Kidney (tissue), 14 donors: ENCODE results near the gene ARID1B. TPM values are rescaled to one million over a fixed set of nuclear protein-coding genes. Genes with fewer than 3 reads are reported as not detected.

Experiments
- DNase-seq, 5 donors: peaks; one replicate each; pipeline ENCODE4 v3.0.0-alpha.2; 2013 to 2020
- FAIRE-seq: peaks from 2 replicates; lab custom pipeline; 2012; peaks lifted over from hg19 to GRCh38; lab: Jason Lieb, UNC
- H3K27ac ChIP-seq, 2 donors: one replicate each; pipeline ENCODE4 v1.7.0; 2013; ENCODE audit warnings: low read depth in 2 of 2, low read length in 2 of 2, inconsistent platforms in 1 of 2
- H3K27me3 ChIP-seq: one replicate; pipeline ENCODE4 v1.7.1; 2013; ENCODE audit warnings: low read length, inconsistent platforms; ENCODE audit not compliant: control insufficient read depth, insufficient read depth
- H3K36me3 ChIP-seq, 3 donors: one replicate each; pipeline versions ENCODE4 v1.7.0 to v1.7.1; 2013; ENCODE audit warnings: low read length in 3 of 3, control low read depth in 1 of 3, inconsistent platforms in 1 of 3; ENCODE audit not compliant: insufficient read depth in 3 of 3, control insufficient read depth in 2 of 3
- H3K4me1 ChIP-seq, 3 donors: one replicate each; pipeline versions ENCODE4 v1.7.0 to v1.7.1; 2013; ENCODE audit warnings: low read length in 3 of 3, inconsistent platforms in 1 of 3, low read depth in 1 of 3; ENCODE audit not compliant: control insufficient read depth in 2 of 3, insufficient read depth in 2 of 3
- H3K4me3 ChIP-seq, 3 donors: one replicate each; pipeline versions ENCODE4 v1.7.0 to v1.8.1; 2013; ENCODE audit warnings: low read length in 3 of 3, control low read depth in 1 of 3, inconsistent platforms in 1 of 3
- H3K9ac ChIP-seq, 3 donors: one replicate each; pipeline versions ENCODE4 v1.7.0 to v1.7.1; 2013; ENCODE audit warnings: low read length in 3 of 3, control low read depth in 1 of 3, inconsistent platforms in 1 of 3
- H3K9me3 ChIP-seq, 3 donors: one replicate each; pipeline versions ENCODE4 v1.7.0 to v1.7.1; 2013; ENCODE audit warnings: low read length in 3 of 3, control low read depth in 1 of 3, inconsistent platforms in 1 of 3; ENCODE audit not compliant: control insufficient read depth in 2 of 3, insufficient read depth in 1 of 3
- intact Hi-C: fragments of 100-400 bp; cut with DNase I; formaldehyde crosslinking; loops from one replicate; pipeline ENCODE4 v1.11.1; 2022
- polyA plus RNA-seq: library from polyadenylated mRNA; stranded (reverse); fragments of 350-450 nt; fragmentation: Illumina TruSeq; extraction: RNeasy Lipid Tissue Mini Kit (QIAGEN cat#74804); gene quantifications from one replicate; pipeline ENCODE4 v1.2.3, GENCODE V29; 2014; ENCODE audit warnings: low read depth, low replicate concordance; ENCODE audit not compliant: insufficient read depth
- total RNA-seq: library from RNA; stranded (reverse); fragmentation: NEBNext Ultra II Directional; extraction: Animal tissue kit (Norgen Biotek cat#: 25700); gene quantifications from one replicate; pipeline ENCODE4 v1.2.1, GENCODE V29; 2021
- TF ChIP-seq, protein P1 (sequence below): IDR thresholded peaks from 3 replicates; pipeline ENCODE4 v1.5.1; 2012; ENCODE audit warnings: mild to moderate bottlenecking, moderate library complexity, borderline replicate concordance; ENCODE audit not compliant: insufficient read depth; ENCODE audit errors: extremely low read depth
- donor health status: control.
- donor health status: control.
- donor health status: control.
- donor health status: control.
- donor health status: control.
- donor health status: DM: yes; HTN: yes; CAD: no.
- donor health status: Normal renal cell carcinoma (clear cell type).

Gene ARID1B
- total and polyA plus RNA-seq, 2 donors from 2014 or later, result 16.4 to 110 TPM

GRCh38 chr6:156889986-156890385, 112.8 kb downstream of the ARID1B start:
- TF ChIP-seq, protein P1, sequence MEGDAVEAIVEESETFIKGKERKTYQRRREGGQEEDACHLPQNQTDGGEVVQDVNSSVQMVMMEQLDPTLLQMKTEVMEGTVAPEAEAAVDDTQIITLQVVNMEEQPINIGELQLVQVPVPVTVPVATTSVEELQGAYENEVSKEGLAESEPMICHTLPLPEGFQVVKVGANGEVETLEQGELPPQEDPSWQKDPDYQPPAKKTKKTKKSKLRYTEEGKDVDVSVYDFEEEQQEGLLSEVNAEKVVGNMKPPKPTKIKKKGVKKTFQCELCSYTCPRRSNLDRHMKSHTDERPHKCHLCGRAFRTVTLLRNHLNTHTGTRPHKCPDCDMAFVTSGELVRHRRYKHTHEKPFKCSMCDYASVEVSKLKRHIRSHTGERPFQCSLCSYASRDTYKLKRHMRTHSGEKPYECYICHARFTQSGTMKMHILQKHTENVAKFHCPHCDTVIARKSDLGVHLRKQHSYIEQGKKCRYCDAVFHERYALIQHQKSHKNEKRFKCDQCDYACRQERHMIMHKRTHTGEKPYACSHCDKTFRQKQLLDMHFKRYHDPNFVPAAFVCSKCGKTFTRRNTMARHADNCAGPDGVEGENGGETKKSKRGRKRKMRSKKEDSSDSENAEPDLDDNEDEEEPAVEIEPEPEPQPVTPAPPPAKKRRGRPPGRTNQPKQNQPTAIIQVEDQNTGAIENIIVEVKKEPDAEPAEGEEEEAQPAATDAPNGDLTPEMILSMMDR, result no peak
- Histone ChIP-seq H3K27ac (no peak overlapping the region), H3K27me3 (no peaks in the 10 kb centered on the region), H3K9me3 (no peaks in the 10 kb centered on the region), H3K9ac (no peak overlapping the region), H3K4me1 (peaks cover 2 to 13% (median 9%) of the 10 kb centered on the region in 3 donors), H3K4me3 (no peak overlapping the region), H3K36me3 (no peaks in the 10 kb centered on the region)
- no peak for DNase-seq
- intact Hi-C loops, result no loop called here
- peak; percentile 38 for FAIRE-seq

DNA sequence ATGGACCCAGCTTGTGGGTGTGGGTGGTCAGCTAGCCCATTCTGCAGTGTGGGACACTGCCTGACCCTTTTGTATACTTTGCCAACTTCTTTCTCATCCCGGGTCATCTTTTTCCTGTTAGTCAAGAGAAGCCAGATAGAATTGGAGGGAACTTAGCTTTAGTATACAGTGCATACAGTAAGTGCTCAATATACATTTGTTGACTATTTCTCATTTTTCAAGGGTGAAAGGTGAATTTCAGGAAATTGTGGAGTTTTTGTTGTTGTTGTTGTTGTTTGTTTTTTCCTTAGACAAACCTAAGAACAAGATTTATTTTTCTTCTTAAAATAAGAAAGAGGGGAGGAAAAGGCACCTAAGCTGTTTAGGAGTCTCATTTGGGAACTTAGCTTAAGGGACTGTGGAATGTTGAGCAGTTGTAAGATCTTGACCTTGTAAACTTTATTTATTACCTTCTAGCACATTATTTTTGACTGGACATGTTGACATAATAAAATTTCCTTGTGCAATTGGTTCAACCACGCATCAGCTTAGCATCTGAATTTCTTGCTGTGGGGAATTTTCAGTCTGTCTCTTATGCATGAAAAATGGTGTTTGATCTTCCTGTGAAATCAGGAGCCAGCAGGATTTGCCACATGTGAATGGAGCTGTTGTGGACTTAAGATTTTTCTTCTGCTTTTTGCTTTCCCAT, 113.6 kb downstream of the ARID1B start:
- Histone ChIP-seq H3K27me3 (no peaks in the 10 kb centered on the region), H3K36me3 (no peaks in the 10 kb centered on the region), H3K27ac (no peak overlapping the region), H3K4me1 (peaks cover 2 to 13% (median 9%) of the 10 kb centered on the region in 3 donors), H3K4me3 (no peak overlapping the region), H3K9ac (no peak overlapping the region), H3K9me3 (no peaks in the 10 kb centered on the region)
- DNase-seq (peak in 2 of 5 donors; percentile 37 to 67), FAIRE-seq (no peak)
- intact Hi-C loops, result no loop called here
- TF ChIP-seq, protein P1, result no peak

DNA sequence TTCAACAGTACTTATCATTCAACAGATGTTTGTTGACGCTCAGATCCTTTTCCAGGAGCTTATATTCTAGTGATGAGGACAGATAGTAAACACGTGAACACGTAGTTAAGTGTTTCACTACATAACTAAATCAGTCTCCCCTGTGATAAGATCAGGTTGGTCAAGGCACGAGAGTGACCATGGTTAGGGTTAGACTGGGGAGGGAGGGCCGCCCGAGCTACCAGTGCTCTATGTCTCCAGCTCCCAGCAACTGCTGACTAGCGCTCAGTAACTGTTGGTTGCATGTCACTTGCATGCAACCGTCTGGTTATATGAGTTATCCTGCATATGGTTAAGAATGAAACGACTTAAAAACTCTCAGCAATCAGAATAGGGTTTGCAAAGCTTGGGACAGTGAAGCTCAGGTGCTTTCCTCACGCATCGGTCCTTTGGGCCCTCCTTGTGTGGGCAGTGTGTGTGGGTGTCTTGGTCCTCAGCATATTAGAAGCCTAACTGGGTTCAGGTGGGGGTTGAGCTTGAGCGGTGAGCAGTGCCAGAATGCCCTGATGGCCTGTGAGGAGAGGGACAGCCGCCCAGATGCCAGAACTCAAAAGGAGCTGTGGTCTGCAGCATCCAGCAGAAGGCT, 120.8 kb downstream of the ARID1B start:
- intact Hi-C loops, result no loop called here

More for the DNA sequence above, 120.8 kb downstream of the ARID1B start:
- Histone ChIP-seq H3K36me3 (no peaks in the 10 kb centered on the region), H3K27me3 (no peaks in the 10 kb centered on the region), H3K4me1 (peaks cover 0 to 7% (median 3%) of the 10 kb centered on the region in 3 donors), H3K9me3 (no peaks in the 10 kb centered on the region), H3K9ac (no peak overlapping the region), H3K4me3 (no peak overlapping the region), H3K27ac (no peak overlapping the region)
- TF ChIP-seq, protein P1, result no peak
- no peak for FAIRE-seq
- DNase-seq, result no peak
